Ectodermal cell (in vitro differentiated cells): ENCODE measurements around the gene ARPP21.

Experiments
- H3K27ac ChIP-seq: 2 replicates; pipeline ENCODE4 v1.7.0; 2013; ENCODE audit warnings: mild to moderate bottlenecking, low read depth, low read length; ENCODE audit not compliant: insufficient read depth, poor library complexity, severe bottlenecking
- H3K27me3 ChIP-seq: 2 replicates; pipeline ENCODE4 v1.7.0; 2013; ENCODE audit warnings: mild to moderate bottlenecking, low read length; ENCODE audit not compliant: insufficient read depth, control insufficient read depth, poor library complexity, severe bottlenecking
- H3K36me3 ChIP-seq: one replicate; pipeline ENCODE4 v1.7.0; 2013; ENCODE audit warnings: low read length; ENCODE audit not compliant: control insufficient read depth, insufficient read depth
- H3K4me1 ChIP-seq: one replicate; pipeline ENCODE4 v1.7.0; 2013; ENCODE audit warnings: low read length; ENCODE audit not compliant: control insufficient read depth, insufficient read depth
- H3K4me3 ChIP-seq: 2 replicates; pipeline ENCODE4 v1.7.0; 2013; ENCODE audit warnings: low read depth, low read length, control low read depth; ENCODE audit not compliant: insufficient read depth
- H3K9me3 ChIP-seq: 2 replicates; pipeline ENCODE4 v1.7.0; 2013; ENCODE audit warnings: mild to moderate bottlenecking, low read length, moderate library complexity; ENCODE audit not compliant: control insufficient read depth
- WGBS, 2 experiments: methylation state at CpG; one replicate each; pipeline ENCODE4 v1.1.7; 2013; ENCODE audit warnings: missing lambda C conversion rate in 2 of 2; 5-methylcytosine and 5-hydroxymethylcytosine counted together

The ARPP21 gene

GRCh38 chr3:35727179-35727578, 87.9 kb downstream of the ARPP21 start:
- H3K27ac ChIP-seq, result no peak overlapping the region
- H3K27me3 ChIP-seq, result no peaks in the 10 kb centered on the region
- H3K36me3 ChIP-seq, result no peaks in the 10 kb centered on the region
- WGBS, 2 experiments, result 87 to 89% methylated on average over 2 to 3 of the region's 3 CpGs
- no peak overlapping the region for H3K4me3 ChIP-seq
- no peaks in the 10 kb centered on the region for H3K4me1 ChIP-seq
- no peaks in the 10 kb centered on the region for H3K9me3 ChIP-seq

DNA sequence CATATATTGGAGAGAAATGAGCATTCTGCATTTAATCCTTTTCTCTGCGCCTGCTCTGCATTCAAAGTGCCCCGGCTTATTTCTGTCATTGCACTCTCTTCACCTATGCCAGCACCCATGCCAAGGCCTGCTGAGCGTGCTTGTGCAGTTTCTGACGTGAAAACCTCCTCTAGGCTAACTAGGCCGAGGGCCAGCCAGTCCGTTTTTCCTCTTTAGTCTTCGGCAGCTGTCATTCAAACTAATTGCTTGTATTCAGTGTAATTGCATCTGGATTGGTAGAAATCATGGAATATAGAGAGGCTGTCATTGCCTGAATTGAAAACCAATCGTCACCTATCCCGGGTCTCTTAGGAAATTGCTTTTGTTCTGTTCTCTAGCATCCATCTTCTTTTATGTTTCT, 94.0 kb downstream of the ARPP21 start:
- H3K27me3 ChIP-seq, result no peaks in the 10 kb centered on the region
- H3K27ac ChIP-seq, result no peak overlapping the region
- no peaks in the 10 kb centered on the region for H3K4me1 ChIP-seq
- WGBS, 2 experiments, result 84 to 85% methylated on average over 9 of the region's 9 CpGs
- no peak overlapping the region for H3K4me3 ChIP-seq
- no peaks in the 10 kb centered on the region for H3K9me3 ChIP-seq
- H3K36me3 ChIP-seq, result no peaks in the 10 kb centered on the region

DNA sequence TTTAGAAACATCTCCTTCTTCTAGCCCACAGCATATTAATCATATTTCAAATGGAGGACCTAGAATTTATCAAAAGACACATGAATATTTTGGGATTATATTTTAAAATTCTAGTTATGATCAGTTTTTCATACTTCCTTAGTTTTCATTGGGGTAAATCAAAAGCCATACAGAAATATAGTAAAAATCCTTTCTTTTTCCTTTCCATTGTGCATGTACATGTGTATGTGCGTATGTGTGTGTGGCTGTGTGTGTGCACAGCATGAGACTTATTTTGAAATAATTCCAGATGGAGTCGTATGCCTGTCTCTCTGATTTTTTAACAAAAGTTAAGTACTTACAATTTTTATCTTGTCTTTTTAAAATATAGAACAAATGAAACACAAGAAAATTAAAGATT, 94.5 kb downstream of the ARPP21 start:
- H3K27ac ChIP-seq, result no peak overlapping the region

DNA sequence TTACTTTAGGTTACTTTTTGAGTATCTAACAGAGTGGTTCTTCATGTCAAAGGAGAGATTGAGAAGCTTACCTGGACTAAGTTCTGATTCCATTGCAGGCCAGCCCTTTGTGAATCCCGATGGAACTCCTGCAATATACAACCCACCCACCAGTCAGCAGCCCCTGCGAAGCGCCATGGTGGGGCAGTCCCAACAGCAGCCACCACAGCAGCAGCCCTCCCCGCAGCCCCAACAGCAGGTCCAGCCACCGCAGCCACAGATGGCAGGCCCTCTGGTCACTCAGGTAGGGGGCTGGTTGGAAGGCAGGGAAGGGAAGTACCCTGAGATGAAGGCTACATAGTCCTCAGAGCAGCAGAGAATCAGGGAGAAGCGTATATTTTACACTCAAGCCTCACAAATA, 97.8 kb downstream of the ARPP21 start:
- Histone ChIP-seq H3K27ac (no peak overlapping the region), H3K27me3 (no peaks in the 10 kb centered on the region), H3K36me3 (no peaks in the 10 kb centered on the region), H3K4me1 (peaks cover 8% of the 10 kb centered on the region), H3K9me3 (no peaks in the 10 kb centered on the region), H3K4me3 (no peak overlapping the region)
- WGBS, 2 experiments, result 93 to 96% methylated on average over 6 of the region's 6 CpGs

More for the DNA sequence above, 94.5 kb downstream of the ARPP21 start:
- no peaks in the 10 kb centered on the region for H3K4me1 ChIP-seq
- no peak overlapping the region for H3K4me3 ChIP-seq
- no peaks in the 10 kb centered on the region for H3K27me3 ChIP-seq
- no peaks in the 10 kb centered on the region for H3K9me3 ChIP-seq
- no peaks in the 10 kb centered on the region for H3K36me3 ChIP-seq
- WGBS, 2 experiments, result no CpG with 5 or more reads among the region's 2 CpGs

- WGBS, 2 experiments, result 93 to 98% methylated on average over 4 of the region's 4 CpGs
- H3K27ac ChIP-seq, result no peak overlapping the region
- no peaks in the 10 kb centered on the region for H3K36me3 ChIP-seq
- no peak overlapping the region for H3K4me3 ChIP-seq
- H3K4me1 ChIP-seq, result peaks cover 8% of the 10 kb centered on the region
- no peaks in the 10 kb centered on the region for H3K9me3 ChIP-seq
- H3K27me3 ChIP-seq, result no peaks in the 10 kb centered on the region
Observed at GRCh38 chr3:35737527-35737926, 98.2 kb downstream of the ARPP21 start.

DNA sequence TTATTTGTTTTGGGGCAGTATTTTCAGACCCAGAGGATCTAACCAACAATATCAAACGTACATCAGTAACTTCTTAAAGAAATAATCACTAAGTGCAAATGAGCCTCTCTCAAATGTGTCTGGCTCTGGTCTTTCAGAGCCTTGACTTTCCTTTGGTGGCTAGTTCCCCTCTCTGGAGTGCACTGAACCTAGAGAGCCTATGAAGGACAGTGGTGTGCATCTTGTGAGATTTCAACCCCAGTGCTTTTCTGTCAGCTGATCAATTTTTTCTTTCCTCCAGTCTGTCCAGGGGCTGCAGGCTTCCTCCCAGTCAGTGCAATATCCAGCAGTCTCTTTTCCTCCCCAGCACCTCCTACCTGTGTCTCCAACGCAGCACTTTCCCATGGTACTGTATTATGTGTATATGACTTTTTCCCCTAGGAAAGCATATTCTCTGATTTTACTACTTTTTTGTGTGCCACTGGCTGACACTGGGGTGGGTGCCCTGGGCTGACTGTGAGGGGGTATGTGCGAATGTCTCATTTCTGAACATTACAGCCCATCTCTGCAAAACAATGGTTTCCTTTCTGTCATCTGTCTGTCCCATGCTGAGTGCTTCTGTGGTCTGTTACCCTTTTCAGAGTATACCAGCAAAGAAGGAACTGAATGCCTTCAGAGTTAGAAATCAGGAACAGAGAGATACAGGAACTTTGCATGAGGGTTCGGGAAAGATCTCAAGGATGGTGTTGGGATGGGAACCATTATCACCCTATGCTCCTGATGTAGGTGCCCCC, 98.8 kb downstream of the ARPP21 start:
- H3K9me3 ChIP-seq, result no peaks in the 10 kb centered on the region
- H3K27ac ChIP-seq, result no peak overlapping the region
- 90 to 100% methylated on average over 3 to 4 of the region's 4 CpGs for WGBS, 2 experiments
- no peak overlapping the region for H3K4me3 ChIP-seq
- peaks cover 8% of the 10 kb centered on the region for H3K4me1 ChIP-seq
- H3K27me3 ChIP-seq, result no peaks in the 10 kb centered on the region
- no peaks in the 10 kb centered on the region for H3K36me3 ChIP-seq

DNA sequence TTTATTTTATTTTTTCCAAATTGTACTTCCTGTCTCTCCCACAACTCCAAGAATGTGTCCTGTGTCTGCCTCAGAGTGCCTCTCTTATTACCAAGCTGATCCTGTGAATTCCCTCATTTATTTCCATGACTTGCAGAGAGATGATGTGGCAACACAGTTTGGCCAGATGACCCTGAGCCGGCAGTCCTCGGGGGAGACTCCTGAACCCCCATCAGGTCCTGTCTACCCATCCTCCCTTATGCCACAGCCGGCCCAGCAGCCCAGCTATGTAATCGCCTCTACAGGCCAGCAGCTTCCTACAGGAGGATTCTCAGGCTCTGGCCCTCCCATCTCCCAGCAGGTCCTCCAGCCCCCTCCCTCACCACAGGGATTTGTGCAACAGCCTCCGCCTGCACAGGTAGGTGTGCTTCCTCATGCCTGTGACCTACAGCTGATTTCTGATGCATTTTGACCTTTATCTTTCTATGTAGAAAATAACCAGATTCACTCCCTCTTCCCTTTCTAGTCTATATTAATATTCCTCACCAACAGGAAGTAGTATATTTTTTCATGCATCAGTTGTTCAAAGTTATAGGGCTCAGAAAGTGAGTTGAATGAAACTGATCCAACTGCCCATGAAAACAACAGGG, 100.0 kb downstream of the ARPP21 start:
- H3K27ac ChIP-seq, result no peak overlapping the region
- peaks cover 10% of the 10 kb centered on the region for H3K4me1 ChIP-seq
- H3K36me3 ChIP-seq, result no peaks in the 10 kb centered on the region
- no peaks in the 10 kb centered on the region for H3K27me3 ChIP-seq
- H3K4me3 ChIP-seq, result no peak overlapping the region
- no peaks in the 10 kb centered on the region for H3K9me3 ChIP-seq
- WGBS, 2 experiments, result 63 to 75% methylated on average over 5 of the region's 5 CpGs

- peaks cover 17% of the 10 kb centered on the region for H3K4me1 ChIP-seq
- WGBS, 2 experiments, result 95 to 100% methylated on average over 1 to 2 of the region's 2 CpGs
- H3K9me3 ChIP-seq, result no peaks in the 10 kb centered on the region
- no peak overlapping the region for H3K27ac ChIP-seq
- no peaks in the 10 kb centered on the region for H3K27me3 ChIP-seq
- H3K4me3 ChIP-seq, result no peak overlapping the region
- H3K36me3 ChIP-seq, result no peaks in the 10 kb centered on the region
Observed at GRCh38 chr3:35739964-35740527, 100.7 kb downstream of the ARPP21 start.

GRCh38 chr3:35743218-35743617, 103.9 kb downstream of the ARPP21 start:
- Histone ChIP-seq H3K27ac (no peak overlapping the region), H3K4me3 (no peak overlapping the region), H3K4me1 (peaks cover 19% of the 10 kb centered on the region), H3K9me3 (no peaks in the 10 kb centered on the region), H3K27me3 (no peaks in the 10 kb centered on the region), H3K36me3 (no peaks in the 10 kb centered on the region)
- 94 to 97% methylated on average over 4 to 5 of the region's 5 CpGs for WGBS, 2 experiments

- no peak overlapping the region for H3K27ac ChIP-seq
- H3K27me3 ChIP-seq, result no peaks in the 10 kb centered on the region
- H3K4me1 ChIP-seq, result peaks cover 17% of the 10 kb centered on the region
- no peak overlapping the region for H3K4me3 ChIP-seq
- no peaks in the 10 kb centered on the region for H3K9me3 ChIP-seq
- WGBS, 2 experiments, result 7 to 9% methylated on average over 10 of the region's 10 CpGs
- H3K36me3 ChIP-seq, result no peaks in the 10 kb centered on the region
Observed at GRCh38 chr3:35744419-35744818, 105.1 kb downstream of the ARPP21 start.
